NK-92 (cell line): ENCODE results near the gene OR7C2.

Experiments used
- DNase-seq: peaks from one replicate; lab custom pipeline; 2025; ENCODE audit not compliant: unreplicated experiment; lab: John Stamatoyannopoulos, UW

Gene OR7C2

GRCh38 chr19:14978161-14978776 is 37.0 kb downstream of the OR7C2 start:
- DNase-seq: no peak

- no peak for DNase-seq
Measured at GRCh38 chr19:14979476-14980255, 38.4 kb downstream of the OR7C2 start, which contains the start of gene SLC1A6. SLC1A6 (minus strand) TSS chr19:14979864; CDS start chr19:14972910, 6,954 bp downstream.

GRCh38 chr19:14985133-14985532 is 43.8 kb downstream of the OR7C2 start:
- no peak for DNase-seq
